Uterus (tissue), 2 donors: ENCODE measurements around the gene PGBD5.

Experiments
- CTCF ChIP-seq, 4 experiments: fragments of 200-600 bp in 2 of 4; fragments of 450-650 bp in 2 of 4; sonication (generic) in 2 of 4; IDR thresholded peaks; one replicate each; pipeline ENCODE4 v1.5.1; 2016 to 2019; ENCODE audit warnings: antibody characterized with exemption in 4 of 4, mild to moderate bottlenecking in 2 of 4, moderate library complexity in 1 of 4
- POLR2A ChIP-seq, 2 donors: fragments of 450-650 bp; IDR thresholded peaks; one replicate each; pipeline ENCODE4 v1.6.1; 2016; ENCODE audit warnings: antibody characterized with exemption in 2 of 2, mild to moderate bottlenecking in 1 of 2, moderate library complexity in 1 of 2

- TF ChIP-seq CTCF (IDR thresholded peaks at IDR 0.05) (no peak), POLR2A (IDR thresholded peaks at IDR 0.05) (no peak)
Observed at GRCh38 chr1:230401101-230401500, 25.0 kb downstream of the PGBD5 start.
